Measurements from ENCODE around the gene SPINT2. TPM values are rescaled to one million over a fixed set of nuclear protein-coding genes. Genes with fewer than 3 reads are reported as not detected.
"Not testable (repeated sequence)": the region's sequence is repeated elsewhere in the genome, so short reads cannot be mapped to it uniquely, and the experiment has no call there.

The SPINT2 gene
- total RNA-seq, 2 donors from 2014 or later, result 415 to 487 TPM

DNA sequence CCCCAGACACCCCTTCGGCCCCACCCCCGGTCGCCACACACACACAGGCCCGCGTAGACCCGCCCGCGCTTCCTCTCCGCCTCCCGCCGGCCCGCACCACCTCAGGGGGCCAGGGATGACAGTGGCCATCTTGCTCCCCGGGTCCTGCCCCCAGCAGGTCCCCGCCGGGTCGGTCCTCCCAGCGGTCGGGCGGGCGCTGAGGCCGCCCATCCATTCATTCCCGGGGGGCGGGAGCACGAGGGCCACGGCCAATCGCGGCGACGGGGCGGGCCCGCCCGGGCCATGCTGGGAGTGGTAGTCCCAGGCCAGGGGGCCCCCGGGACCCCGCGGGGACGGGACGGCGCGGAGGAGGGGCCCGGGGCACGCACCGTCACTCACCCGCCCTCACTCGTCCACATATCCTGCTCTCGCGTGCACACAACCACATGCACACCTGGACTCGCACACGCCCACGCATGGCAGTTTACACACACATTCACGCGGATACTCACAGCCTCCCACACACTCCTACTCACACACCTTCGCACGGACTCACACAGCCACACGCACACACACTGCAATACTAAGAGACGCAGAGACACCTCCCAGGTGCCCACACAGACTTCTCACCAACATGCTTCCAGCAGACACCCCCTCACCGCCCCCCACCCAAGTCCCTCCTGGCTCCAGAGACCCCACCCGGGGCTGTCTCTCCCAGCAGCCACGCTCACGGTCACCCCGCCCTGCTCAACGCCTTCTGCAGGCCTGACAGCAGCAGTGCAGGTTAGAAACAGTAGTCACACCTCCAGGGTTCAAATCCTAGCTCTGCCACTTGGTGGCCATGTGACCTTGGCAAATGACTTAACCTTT, 40.1 kb upstream of the SPINT2 start, which contains the start of gene DPF1:
TSS of gene DPF1 (minus strand) at position 209 of the 849 bp plus-strand sequence. CDS start at position 129, 80 bp downstream.
- Mint-ChIP-seq H3K27me3 (ENCODE audit: insufficient read depth) (peaks cover 63% of the 10 kb centered on the region), H3K4me3 (peak within 1 kb of the TSS; percentile 66), H3K27ac (no peak within 1 kb of the TSS), H3K4me1 (peaks cover 12% of the 10 kb centered on the region), H3K9me3 (no peaks in the 10 kb centered on the region), H3K36me3 (ENCODE audit: low read depth) (no peaks in the 10 kb centered on the region)
- Histone ChIP-seq H3K4me3 (ENCODE audit: low read length) (peak within 1 kb of the TSS; percentile 81), H3K9me3 (ENCODE audit: control insufficient read depth, low read length) (no peaks in the 10 kb centered on the region), H3K4me1 (ENCODE audit: control insufficient read depth, insufficient read depth, low read length) (no peaks in the 10 kb centered on the region), H3K27ac (ENCODE audit: low read depth, low read length) (no peak within 1 kb of the TSS), H3K9ac (ENCODE audit: extremely low read depth, low read length, poor library complexity, severe bottlenecking) (no peak within 1 kb of the TSS), H3K27me3 (ENCODE audit: control insufficient read depth, insufficient read depth, low read length, poor library complexity, severe bottlenecking) (peaks cover 15% of the 10 kb centered on the region), H3K36me3 (ENCODE audit: control insufficient read depth, insufficient read depth, low read length) (no peaks in the 10 kb centered on the region)
- 4 to 7% methylated on average over 31 to 61 of the region's 61 CpGs for WGBS, 2 experiments (ENCODE audit: insufficient coverage in 1 of 2, insufficient read length in 1 of 2)
- peak; percentile 96 for DNase-seq
- TF ChIP-seq, protein P1, sequence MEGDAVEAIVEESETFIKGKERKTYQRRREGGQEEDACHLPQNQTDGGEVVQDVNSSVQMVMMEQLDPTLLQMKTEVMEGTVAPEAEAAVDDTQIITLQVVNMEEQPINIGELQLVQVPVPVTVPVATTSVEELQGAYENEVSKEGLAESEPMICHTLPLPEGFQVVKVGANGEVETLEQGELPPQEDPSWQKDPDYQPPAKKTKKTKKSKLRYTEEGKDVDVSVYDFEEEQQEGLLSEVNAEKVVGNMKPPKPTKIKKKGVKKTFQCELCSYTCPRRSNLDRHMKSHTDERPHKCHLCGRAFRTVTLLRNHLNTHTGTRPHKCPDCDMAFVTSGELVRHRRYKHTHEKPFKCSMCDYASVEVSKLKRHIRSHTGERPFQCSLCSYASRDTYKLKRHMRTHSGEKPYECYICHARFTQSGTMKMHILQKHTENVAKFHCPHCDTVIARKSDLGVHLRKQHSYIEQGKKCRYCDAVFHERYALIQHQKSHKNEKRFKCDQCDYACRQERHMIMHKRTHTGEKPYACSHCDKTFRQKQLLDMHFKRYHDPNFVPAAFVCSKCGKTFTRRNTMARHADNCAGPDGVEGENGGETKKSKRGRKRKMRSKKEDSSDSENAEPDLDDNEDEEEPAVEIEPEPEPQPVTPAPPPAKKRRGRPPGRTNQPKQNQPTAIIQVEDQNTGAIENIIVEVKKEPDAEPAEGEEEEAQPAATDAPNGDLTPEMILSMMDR (conservative IDR thresholded peaks at IDR 0.05), result peak; percentile 61

DNA sequence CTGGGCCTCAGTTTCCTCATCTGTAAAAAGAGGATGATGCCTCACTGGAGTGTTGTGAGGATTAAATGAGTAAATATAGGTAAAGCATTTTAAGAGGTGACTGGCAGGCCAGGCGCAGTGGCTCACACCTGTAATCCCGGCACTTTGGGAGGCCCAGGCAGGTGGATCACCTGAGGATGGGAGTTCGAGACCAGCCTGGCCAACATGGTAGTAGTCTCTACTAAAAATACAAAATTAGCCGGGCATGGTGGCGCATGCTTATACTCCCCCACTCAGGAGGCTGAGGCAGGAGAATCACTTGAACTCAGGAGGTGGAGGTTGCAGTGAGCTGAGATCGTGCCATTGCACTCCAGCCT, 39.5 kb upstream of the SPINT2 start:
- H3K27ac ChIP-seq (ENCODE audit: low read depth, low read length); H3K9ac ChIP-seq (ENCODE audit: extremely low read depth, low read length, poor library complexity, severe bottlenecking); H3K27ac Mint-ChIP-seq; H3K4me3 ChIP-seq (ENCODE audit: low read length); H3K9me3 Mint-ChIP-seq; H3K36me3 Mint-ChIP-seq (ENCODE audit: low read depth); H3K36me3 ChIP-seq (ENCODE audit: control insufficient read depth, insufficient read depth, low read length); H3K9me3 ChIP-seq (ENCODE audit: control insufficient read depth, low read length); H3K4me1 ChIP-seq (ENCODE audit: control insufficient read depth, insufficient read depth, low read length); DNase-seq: not testable (repeated sequence)
- H3K27me3 ChIP-seq (ENCODE audit: control insufficient read depth, insufficient read depth, low read length, poor library complexity, severe bottlenecking), result peaks cover 15% of the 10 kb centered on the region
- Mint-ChIP-seq H3K4me1 (peaks cover 12% of the 10 kb centered on the region), H3K4me3 (peak overlapping the region; percentile 66), H3K27me3 (ENCODE audit: insufficient read depth) (peaks cover 65% of the 10 kb centered on the region)
- 82 to 95% methylated on average over 2 to 5 of the region's 6 CpGs for WGBS, 2 experiments (ENCODE audit: insufficient coverage in 1 of 2, insufficient read length in 1 of 2)

DNA sequence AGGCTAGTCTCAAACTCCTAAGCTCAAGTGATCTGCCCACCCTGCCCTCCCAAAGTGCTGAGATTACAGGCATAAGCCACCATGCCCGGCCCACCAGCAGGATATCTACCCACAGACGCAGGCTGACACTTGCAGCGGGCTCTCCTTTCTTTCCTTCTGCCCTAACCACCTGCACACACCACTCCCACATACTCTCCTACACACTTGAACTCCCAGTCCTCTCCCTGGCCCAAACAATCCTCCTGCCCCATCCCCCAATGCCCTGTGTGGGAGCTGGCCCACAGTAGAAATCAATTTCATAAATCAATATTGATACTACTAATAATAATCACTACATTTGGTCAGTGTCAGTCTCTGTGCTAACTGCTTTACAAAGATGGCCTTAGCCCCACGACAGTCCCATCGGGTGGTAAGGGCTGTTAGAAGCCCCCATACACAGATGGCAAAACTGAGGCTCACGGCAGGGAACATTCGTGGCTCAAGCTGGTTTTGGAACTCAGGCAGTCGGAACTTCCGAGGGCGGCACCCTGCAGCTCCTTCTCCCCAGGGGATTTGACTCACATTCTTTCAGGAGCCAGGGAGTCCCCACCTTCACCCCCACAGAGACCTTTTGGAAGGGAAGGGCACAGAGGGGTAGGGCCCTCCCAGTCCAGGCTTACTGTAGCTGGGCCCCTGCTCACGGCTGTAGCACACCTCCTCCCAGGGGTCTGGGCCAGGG, 36.9 kb upstream of the SPINT2 start:
- no peak overlapping the region for H3K27ac ChIP-seq (ENCODE audit: low read depth, low read length)
- no peak overlapping the region for H3K27ac Mint-ChIP-seq
- H3K36me3 Mint-ChIP-seq (ENCODE audit: low read depth), result no peaks in the 10 kb centered on the region
- DNase-seq, result no peak
- peak overlapping the region; percentile 44 for H3K4me3 Mint-ChIP-seq
- WGBS, 2 experiments (ENCODE audit: insufficient coverage in 1 of 2, insufficient read length in 1 of 2), result 55 to 70% methylated on average over 7 to 11 of the region's 11 CpGs
- no peak overlapping the region for H3K9ac ChIP-seq (ENCODE audit: extremely low read depth, low read length, poor library complexity, severe bottlenecking)
- H3K9me3 Mint-ChIP-seq, result no peaks in the 10 kb centered on the region
- no peaks in the 10 kb centered on the region for H3K36me3 ChIP-seq (ENCODE audit: control insufficient read depth, insufficient read depth, low read length)
- peaks cover 34% of the 10 kb centered on the region for H3K27me3 ChIP-seq (ENCODE audit: control insufficient read depth, insufficient read depth, low read length, poor library complexity, severe bottlenecking)
- peaks cover 76% of the 10 kb centered on the region for H3K27me3 Mint-ChIP-seq (ENCODE audit: insufficient read depth)
- H3K9me3 ChIP-seq (ENCODE audit: control insufficient read depth, low read length), result no peaks in the 10 kb centered on the region
- no peaks in the 10 kb centered on the region for H3K4me1 ChIP-seq (ENCODE audit: control insufficient read depth, insufficient read depth, low read length)
- H3K4me3 ChIP-seq (ENCODE audit: low read length), result no peak overlapping the region
- TF ChIP-seq, protein P1 (conservative IDR thresholded peaks at IDR 0.05), result no peak
- H3K4me1 Mint-ChIP-seq, result peaks cover 12% of the 10 kb centered on the region
